ENCODE results near the gene TRIM47. TPM values are rescaled to one million over a fixed set of nuclear protein-coding genes. Genes with fewer than 3 reads are reported as not detected.

The TRIM47 gene
- total RNA-seq, 1 experiment from 2014 or later: 2.5 TPM

DNA sequence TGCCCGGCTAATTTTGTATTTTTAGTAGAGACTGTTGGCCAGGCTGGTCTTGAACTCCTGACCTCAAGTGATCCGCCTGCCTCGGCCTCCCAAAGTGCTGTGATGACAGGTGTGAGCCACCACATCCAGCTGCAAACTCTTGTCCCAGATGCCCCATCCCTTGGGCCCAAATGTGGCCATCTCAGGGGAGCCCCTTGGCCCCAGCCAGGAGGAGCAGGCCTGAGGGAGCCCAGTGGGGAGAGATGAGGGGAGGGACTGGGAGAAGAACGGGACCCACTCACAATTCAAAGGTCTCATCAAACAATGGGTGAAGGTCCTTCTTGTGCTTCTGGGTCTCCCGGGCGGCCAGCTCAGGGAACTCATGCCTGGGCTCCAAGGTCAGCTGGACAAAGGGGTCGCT lies 48.6 kb downstream of the TRIM47 start:
- intact Hi-C loops (cut with micrococcal nuclease; ENCODE audit: unreplicated experiment): loop anchor here (5.0 kb wide), 1 partner anchor 42 kb away; no protein-coding TSS in a partner anchor
- no peaks in the 10 kb centered on the region for H3K9me3 ChIP-seq
- Mint-ChIP-seq H3K27me3 (ENCODE audit: insufficient read depth, unreplicated experiment) (no peaks in the 10 kb centered on the region), H3K4me3 (ENCODE audit: unreplicated experiment) (no peak overlapping the region), H3K4me1 (ENCODE audit: low read depth, unreplicated experiment) (peaks cover 11% of the 10 kb centered on the region), H3K27ac (ENCODE audit: unreplicated experiment) (no peak overlapping the region), H3K9me3 (ENCODE audit: unreplicated experiment) (no peaks in the 10 kb centered on the region), H3K36me3 (ENCODE audit: insufficient read depth, unreplicated experiment) (peaks cover 21% of the 10 kb centered on the region)
- no peak for DNase-seq
- CTCF ChIA-PET: interaction anchor here (0.6 to 1.9 kb wide), 8 partner anchors 9 to 66 kb away, joined by 3 to 11 read pairs (median 4); partner anchors contain the start of genes UNC13D and WBP2
- H3K4me1 ChIP-seq: peaks cover 4% of the 10 kb centered on the region; the same call in 1 of the 2 replicates
- BruUV-seq (replicated peaks): no TSS peak
- POLR2A ChIA-PET: no interaction called here
- TF ChIP-seq, protein P1, sequence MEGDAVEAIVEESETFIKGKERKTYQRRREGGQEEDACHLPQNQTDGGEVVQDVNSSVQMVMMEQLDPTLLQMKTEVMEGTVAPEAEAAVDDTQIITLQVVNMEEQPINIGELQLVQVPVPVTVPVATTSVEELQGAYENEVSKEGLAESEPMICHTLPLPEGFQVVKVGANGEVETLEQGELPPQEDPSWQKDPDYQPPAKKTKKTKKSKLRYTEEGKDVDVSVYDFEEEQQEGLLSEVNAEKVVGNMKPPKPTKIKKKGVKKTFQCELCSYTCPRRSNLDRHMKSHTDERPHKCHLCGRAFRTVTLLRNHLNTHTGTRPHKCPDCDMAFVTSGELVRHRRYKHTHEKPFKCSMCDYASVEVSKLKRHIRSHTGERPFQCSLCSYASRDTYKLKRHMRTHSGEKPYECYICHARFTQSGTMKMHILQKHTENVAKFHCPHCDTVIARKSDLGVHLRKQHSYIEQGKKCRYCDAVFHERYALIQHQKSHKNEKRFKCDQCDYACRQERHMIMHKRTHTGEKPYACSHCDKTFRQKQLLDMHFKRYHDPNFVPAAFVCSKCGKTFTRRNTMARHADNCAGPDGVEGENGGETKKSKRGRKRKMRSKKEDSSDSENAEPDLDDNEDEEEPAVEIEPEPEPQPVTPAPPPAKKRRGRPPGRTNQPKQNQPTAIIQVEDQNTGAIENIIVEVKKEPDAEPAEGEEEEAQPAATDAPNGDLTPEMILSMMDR (IDR thresholded peaks at IDR 0.05; ENCODE audit: insufficient read depth in 1 of 2, low read depth in 1 of 2, low read length in 1 of 2, severe bottlenecking in 1 of 2, unreplicated experiment in 1 of 2): no peak
- no peaks in the 10 kb centered on the region for H3K27me3 ChIP-seq (replicated peaks; ENCODE audit: control insufficient read depth, insufficient read depth, low read length)
- no peak overlapping the region for H3K4me3 ChIP-seq (ENCODE audit: low read depth, low read length)
- H3K36me3 ChIP-seq (ENCODE audit: control insufficient read depth, insufficient read depth, low read length): no peaks in the 10 kb centered on the region; the same call in 1 of the 2 replicates

DNA sequence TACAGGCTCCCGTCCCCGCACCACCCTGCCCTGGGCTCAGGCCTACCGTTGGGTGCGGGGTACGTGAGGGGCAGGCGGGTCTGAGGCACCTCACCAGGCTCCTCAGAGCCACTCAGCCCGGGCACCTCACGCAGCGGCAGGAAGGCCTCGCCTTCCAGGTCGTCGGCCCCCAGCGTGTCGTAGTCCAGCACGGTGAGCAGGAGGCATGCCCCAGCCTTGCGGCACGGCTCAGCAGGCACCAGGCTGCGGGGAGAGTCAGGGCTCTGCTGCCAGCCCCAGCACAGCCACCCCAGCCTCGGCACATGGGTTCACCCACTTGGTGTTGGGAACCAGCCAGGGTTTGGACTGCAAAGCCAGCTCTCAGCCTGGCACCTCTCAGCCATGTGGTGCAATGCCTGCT lies 49.6 kb downstream of the TRIM47 start:
- ChIA-PET POLR2A (no interaction called here), CTCF (no interaction called here)
- Mint-ChIP-seq H3K36me3 (ENCODE audit: insufficient read depth, unreplicated experiment) (peaks cover 21% of the 10 kb centered on the region), H3K27me3 (ENCODE audit: insufficient read depth, unreplicated experiment) (no peaks in the 10 kb centered on the region), H3K27ac (ENCODE audit: unreplicated experiment) (no peak overlapping the region), H3K4me1 (ENCODE audit: low read depth, unreplicated experiment) (peaks cover 11% of the 10 kb centered on the region), H3K4me3 (ENCODE audit: unreplicated experiment) (no peak overlapping the region), H3K9me3 (ENCODE audit: unreplicated experiment) (no peaks in the 10 kb centered on the region)
- TF ChIP-seq, protein P1 (IDR thresholded peaks at IDR 0.05; ENCODE audit: insufficient read depth in 1 of 2, low read depth in 1 of 2, low read length in 1 of 2, severe bottlenecking in 1 of 2, unreplicated experiment in 1 of 2): no peak
- Histone ChIP-seq H3K4me3 (ENCODE audit: low read depth, low read length) (no peak overlapping the region), H3K4me1 (peaks cover 4% of the 10 kb centered on the region; the same call in 1 of the 2 replicates), H3K36me3 (ENCODE audit: control insufficient read depth, insufficient read depth, low read length) (no peaks in the 10 kb centered on the region; the same call in 1 of the 2 replicates), H3K27me3 (replicated peaks; ENCODE audit: control insufficient read depth, insufficient read depth, low read length) (no peaks in the 10 kb centered on the region), H3K9me3 (no peaks in the 10 kb centered on the region)
- intact Hi-C loops (cut with micrococcal nuclease; ENCODE audit: unreplicated experiment): loop anchor here (5.0 kb wide), 1 partner anchor 41 kb away; no protein-coding TSS in a partner anchor
- no peak for DNase-seq
- no TSS peak for BruUV-seq (replicated peaks)

DNA sequence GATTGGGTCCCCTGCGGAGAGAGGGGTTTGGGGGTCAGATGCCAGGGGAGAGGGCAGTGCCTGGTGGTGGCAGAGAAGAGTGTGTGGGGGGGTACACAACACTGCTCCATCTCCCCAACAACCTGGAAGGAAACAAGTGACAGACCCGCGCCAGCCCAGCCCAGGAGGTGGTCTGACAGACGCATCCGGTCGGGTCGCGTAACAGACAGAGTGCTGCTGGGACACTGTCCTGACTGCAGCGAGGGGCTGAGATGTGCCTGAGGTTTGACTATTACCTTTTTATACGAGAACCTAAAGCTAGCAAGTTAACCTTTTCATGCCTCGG lies 50.3 kb downstream of the TRIM47 start:
- Histone ChIP-seq H3K4me1 (peaks cover 4% of the 10 kb centered on the region; the same call in 1 of the 2 replicates), H3K36me3 (ENCODE audit: control insufficient read depth, insufficient read depth, low read length) (no peaks in the 10 kb centered on the region; the same call in 1 of the 2 replicates), H3K27me3 (replicated peaks; ENCODE audit: control insufficient read depth, insufficient read depth, low read length) (no peaks in the 10 kb centered on the region), H3K9me3 (no peaks in the 10 kb centered on the region), H3K4me3 (ENCODE audit: low read depth, low read length) (no peak overlapping the region)
- H3K27ac Mint-ChIP-seq (ENCODE audit: unreplicated experiment): no peak overlapping the region
- intact Hi-C loops (cut with micrococcal nuclease; ENCODE audit: unreplicated experiment): loop anchor here (5.0 kb wide), 1 partner anchor 41 kb away; no protein-coding TSS in a partner anchor
- H3K4me3 Mint-ChIP-seq (ENCODE audit: unreplicated experiment): no peak overlapping the region
- peaks cover 21% of the 10 kb centered on the region for H3K36me3 Mint-ChIP-seq (ENCODE audit: insufficient read depth, unreplicated experiment)
- H3K27me3 Mint-ChIP-seq (ENCODE audit: insufficient read depth, unreplicated experiment): no peaks in the 10 kb centered on the region
- CTCF ChIA-PET: no interaction called here
- DNase-seq: no peak
- POLR2A ChIA-PET: no interaction called here
- BruUV-seq (replicated peaks): no TSS peak
- H3K4me1 Mint-ChIP-seq (ENCODE audit: low read depth, unreplicated experiment): peaks cover 6% of the 10 kb centered on the region
- TF ChIP-seq, protein P1 (IDR thresholded peaks at IDR 0.05; ENCODE audit: insufficient read depth in 1 of 2, low read depth in 1 of 2, low read length in 1 of 2, severe bottlenecking in 1 of 2, unreplicated experiment in 1 of 2): no peak
- no peaks in the 10 kb centered on the region for H3K9me3 Mint-ChIP-seq (ENCODE audit: unreplicated experiment)
